Brain microvascular endothelial cell (primary cell): ENCODE measurements around the gene HSD17B14.
"Not testable (repeated sequence)": the region's sequence is repeated elsewhere in the genome, so short reads cannot be mapped to it uniquely, and the experiment has no call there.

Source experiments
- DNase-seq: peaks from one replicate; pipeline ENCODE4 v3.0.0-alpha.2; 2020
- H3K27ac ChIP-seq: fragments of 250-450 bp; sonication (Bioruptor Pico); 2 replicates; pipeline ENCODE4 v1.5.1; 2020; ENCODE audit warnings: mild to moderate bottlenecking, moderate library complexity
- H3K27me3 ChIP-seq: fragments of 250-450 bp; sonication (Bioruptor Pico); replicated peaks from 2 replicates; pipeline ENCODE4 v1.5.1; 2020; ENCODE audit warnings: mild to moderate bottlenecking
- H3K36me3 ChIP-seq: fragments of 250-450 bp; sonication (Bioruptor Pico); replicated peaks from 2 replicates; pipeline ENCODE4 v1.5.1; 2020; ENCODE audit warnings: mild to moderate bottlenecking
- H3K4me3 ChIP-seq: 2 replicates; pipeline ENCODE4 v1.5.1; 2011; ENCODE audit warnings: low read depth, mild to moderate bottlenecking, control low read depth, low read length, moderate library complexity
- in situ Hi-C: cut with HindIII; loops from 2 replicates; pipeline ENCODE4 v1.10.0; 2017; ENCODE audit warnings: low sequenced_read_pairs, low pct_ligation_motif_present
- TF ChIP-seq, protein P1 (sequence below): IDR thresholded peaks from 2 replicates; pipeline ENCODE4 v1.5.1; 2011; ENCODE audit warnings: low read depth, mild to moderate bottlenecking, moderate library complexity, low read length, control low read depth, inconsistent platforms; ENCODE audit errors: missing control alignments

HSD17B14 gene

DNA sequence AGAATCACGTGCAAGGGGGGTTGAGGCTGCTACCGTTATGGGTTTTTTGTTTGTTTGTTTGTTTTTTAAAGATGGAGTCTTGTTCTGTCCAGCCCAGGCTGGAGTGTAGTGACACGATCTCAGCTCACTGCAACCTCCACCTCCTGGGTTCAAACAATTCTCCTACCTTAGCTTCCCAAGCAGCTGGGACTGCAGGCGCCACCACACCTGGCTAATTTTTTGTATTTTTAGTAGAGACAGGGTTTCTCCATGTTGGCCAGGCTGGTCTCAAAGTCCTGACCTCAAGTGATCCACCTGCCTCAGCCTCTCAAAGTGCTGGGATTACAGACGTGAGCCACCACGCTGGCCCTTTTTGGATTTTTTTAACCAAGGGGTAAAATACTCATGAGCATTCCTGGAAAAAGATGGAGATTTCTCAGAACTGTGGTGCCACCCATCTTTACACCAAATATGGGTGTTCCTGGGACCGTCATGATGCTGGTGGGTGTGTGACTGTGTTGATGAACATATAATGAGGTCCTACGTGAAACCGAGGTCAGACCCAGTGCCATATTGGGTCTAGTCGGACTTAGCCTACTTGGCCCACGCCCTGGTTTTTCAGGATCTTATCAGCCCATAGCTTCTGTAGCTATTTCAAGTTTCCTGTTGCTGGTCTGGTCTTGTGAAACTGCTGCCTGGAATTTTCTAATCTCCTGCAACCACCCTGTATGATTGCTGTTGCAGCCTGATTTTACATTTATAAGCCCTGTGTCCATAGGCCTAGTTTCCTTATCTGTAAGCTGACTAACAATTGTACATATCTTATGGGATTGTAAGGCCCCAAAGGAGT lies 42.1 kb upstream of the HSD17B14 start:
- Histone ChIP-seq H3K36me3 (peaks cover 44% of the 10 kb centered on the region), H3K27me3 (no peaks in the 10 kb centered on the region), H3K4me3 (no peak overlapping the region), H3K27ac (no peak overlapping the region)
- TF ChIP-seq, protein P1, sequence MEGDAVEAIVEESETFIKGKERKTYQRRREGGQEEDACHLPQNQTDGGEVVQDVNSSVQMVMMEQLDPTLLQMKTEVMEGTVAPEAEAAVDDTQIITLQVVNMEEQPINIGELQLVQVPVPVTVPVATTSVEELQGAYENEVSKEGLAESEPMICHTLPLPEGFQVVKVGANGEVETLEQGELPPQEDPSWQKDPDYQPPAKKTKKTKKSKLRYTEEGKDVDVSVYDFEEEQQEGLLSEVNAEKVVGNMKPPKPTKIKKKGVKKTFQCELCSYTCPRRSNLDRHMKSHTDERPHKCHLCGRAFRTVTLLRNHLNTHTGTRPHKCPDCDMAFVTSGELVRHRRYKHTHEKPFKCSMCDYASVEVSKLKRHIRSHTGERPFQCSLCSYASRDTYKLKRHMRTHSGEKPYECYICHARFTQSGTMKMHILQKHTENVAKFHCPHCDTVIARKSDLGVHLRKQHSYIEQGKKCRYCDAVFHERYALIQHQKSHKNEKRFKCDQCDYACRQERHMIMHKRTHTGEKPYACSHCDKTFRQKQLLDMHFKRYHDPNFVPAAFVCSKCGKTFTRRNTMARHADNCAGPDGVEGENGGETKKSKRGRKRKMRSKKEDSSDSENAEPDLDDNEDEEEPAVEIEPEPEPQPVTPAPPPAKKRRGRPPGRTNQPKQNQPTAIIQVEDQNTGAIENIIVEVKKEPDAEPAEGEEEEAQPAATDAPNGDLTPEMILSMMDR: no peak
- DNase-seq: peak; percentile 54
- in situ Hi-C loops: no loop called here

DNA sequence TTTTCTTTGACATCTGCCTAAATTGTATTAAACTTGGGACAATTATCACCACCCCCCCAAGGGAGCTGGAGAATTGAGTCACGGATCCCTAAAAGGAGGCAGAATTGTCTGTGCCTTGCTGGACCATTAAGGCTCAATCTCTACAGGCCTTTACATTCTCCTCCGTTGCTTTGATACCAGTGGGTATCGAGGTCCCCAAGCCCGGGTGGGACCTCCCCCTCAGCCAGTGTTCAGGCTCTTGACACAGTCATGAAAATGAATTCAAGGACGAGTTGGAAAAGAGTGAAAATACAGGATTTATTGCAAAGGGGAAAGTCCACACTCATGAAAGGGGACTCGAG lies 41.5 kb upstream of the HSD17B14 start:
- TF ChIP-seq, protein P1: no peak
- H3K36me3 ChIP-seq: peaks cover 48% of the 10 kb centered on the region
- H3K27me3 ChIP-seq: no peaks in the 10 kb centered on the region
- no peak overlapping the region for H3K4me3 ChIP-seq
- no peak for DNase-seq
- H3K27ac ChIP-seq: no peak overlapping the region
- in situ Hi-C loops: no loop called here

DNA sequence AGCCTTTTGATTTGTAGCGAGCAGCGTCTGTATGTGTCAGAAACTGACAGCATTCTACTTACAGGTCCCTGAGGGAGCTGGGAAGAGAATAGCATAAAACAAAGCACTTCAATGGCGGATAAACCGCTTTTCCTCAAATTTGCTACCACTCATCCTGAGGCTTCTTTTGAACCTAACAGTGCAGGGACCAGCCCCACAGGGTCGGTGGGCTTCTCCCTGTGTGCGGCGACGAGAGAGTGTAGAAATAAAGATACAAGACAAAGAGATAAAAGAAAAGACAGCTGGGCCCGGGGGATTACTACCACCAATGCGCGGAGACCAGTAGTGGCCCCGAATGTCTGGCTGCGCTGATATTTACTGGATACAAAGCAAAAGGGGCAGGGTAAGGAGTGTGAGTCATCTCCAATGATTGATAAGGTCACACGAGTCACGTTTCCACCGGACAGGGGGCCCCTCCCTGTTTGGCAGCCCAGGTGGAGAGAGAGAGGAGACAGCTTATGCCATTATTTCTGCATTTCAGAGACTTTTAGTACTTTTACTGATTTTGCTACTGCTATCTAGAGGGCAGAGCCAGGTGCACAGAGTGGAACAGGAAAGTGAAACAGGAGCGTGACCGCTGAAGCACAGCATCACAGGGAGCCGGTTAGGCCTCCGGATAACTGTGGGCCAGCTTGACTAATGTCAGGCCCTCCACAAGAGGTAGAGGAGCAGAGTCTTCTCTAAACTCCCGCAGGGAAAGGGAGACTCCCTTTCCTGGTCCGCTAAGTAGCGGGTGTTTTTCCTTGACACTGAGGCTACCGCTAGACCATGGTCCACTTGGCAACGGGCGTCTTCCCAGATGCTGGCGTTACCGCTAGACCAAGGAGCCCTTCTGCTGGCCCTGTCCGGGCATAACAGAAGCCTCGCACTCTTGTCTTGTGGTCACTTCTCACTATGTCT lies 40.0 kb upstream of the HSD17B14 start:
- H3K27me3 ChIP-seq, in situ Hi-C loops, DNase-seq: not testable (repeated sequence)
- Histone ChIP-seq H3K4me3 (peak overlapping the region; percentile 100), H3K27ac (peak overlapping the region; percentile 100), H3K36me3 (peaks cover 53% of the 10 kb centered on the region)

DNA sequence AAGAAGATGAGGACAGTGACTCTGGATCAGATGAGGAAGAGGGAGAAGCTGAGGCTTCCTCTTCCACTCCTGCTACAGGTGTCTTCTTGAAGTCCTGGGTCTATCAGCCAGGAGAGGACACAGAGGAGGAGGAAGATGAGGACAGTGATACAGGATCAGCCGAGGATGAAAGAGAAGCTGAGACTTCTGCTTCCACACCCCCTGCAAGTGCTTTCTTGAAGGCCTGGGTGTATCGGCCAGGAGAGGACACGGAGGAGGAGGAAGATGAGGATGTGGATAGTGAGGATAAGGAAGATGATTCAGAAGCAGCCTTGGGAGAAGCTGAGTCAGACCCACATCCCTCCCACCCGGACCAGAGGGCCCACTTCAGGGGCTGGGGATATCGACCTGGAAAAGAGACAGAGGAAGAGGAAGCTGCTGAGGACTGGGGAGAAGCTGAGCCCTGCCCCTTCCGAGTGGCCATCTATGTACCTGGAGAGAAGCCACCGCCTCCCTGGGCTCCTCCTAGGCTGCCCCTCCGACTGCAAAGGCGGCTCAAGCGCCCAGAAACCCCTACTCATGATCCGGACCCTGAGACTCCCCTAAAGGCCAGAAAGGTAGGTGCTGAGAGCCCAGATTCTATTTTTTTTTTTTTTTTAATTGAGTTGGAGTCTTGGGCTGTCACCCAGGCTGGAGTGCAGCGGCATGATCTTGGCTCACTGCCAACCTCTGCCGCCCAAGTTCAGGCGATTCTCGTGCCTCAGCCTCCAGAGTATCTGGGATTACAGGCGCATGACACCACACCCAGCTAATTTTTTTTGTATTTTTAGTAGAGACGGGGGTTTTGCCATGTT lies 38.2 kb upstream of the HSD17B14 start:
- Histone ChIP-seq H3K27me3 (no peaks in the 10 kb centered on the region), H3K4me3 (peak overlapping the region; percentile 100), H3K27ac (peak overlapping the region; percentile 100), H3K36me3 (peaks cover 53% of the 10 kb centered on the region)
- TF ChIP-seq, protein P1: no peak
- DNase-seq: peak; percentile 51
- in situ Hi-C loops: no loop called here

DNA sequence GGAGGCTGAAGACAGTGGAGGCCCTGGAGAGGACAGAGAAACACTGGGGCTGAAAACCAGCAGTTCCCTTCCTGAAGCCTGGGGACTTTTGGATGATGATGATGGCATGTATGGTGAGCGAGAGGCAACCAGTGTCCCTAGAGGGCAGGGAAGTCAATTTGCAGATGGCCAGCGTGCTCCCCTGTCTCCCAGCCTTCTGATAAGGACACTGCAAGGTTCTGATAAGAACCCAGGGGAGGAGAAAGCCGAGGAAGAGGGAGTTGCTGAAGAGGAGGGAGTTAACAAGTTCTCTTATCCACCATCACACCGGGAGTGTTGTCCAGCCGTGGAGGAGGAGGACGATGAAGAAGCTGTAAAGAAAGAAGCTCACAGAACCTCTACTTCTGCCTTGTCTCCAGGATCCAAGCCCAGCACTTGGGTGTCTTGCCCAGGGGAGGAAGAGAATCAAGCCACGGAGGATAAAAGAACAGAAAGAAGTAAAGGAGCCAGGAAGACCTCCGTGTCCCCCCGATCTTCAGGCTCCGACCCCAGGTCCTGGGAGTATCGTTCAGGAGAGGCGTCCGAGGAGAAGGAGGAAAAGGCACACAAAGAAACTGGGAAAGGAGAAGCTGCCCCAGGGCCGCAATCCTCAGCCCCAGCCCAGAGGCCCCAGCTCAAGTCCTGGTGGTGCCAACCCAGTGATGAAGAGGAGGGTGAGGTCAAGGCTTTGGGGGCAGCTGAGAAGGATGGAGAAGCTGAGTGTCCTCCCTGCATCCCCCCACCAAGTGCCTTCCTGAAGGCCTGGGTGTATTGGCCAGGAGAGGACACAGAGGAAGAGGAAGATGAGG lies 37.4 kb upstream of the HSD17B14 start:
- in situ Hi-C loops: no loop called here
- Histone ChIP-seq H3K36me3 (peaks cover 53% of the 10 kb centered on the region), H3K27ac (peak overlapping the region; percentile 100), H3K27me3 (no peaks in the 10 kb centered on the region), H3K4me3 (peak overlapping the region; percentile 100)
- TF ChIP-seq, protein P1: no peak
- DNase-seq: no peak
